Stimulated activated naive B cell treated with anti-CD40 and anti-IgM and Interleukin-4, amounts not matched to agents 10 μg/mL and 1 μg/mL and 100 μg/mL, for 72 hours (primary cell): Measurements from ENCODE around the gene STX1A.

ENCODE experiments used
- ATAC-seq, 2 donors: fragments of 150-1000 bp; cut with Tn5 transposase; replicated peaks; 2 replicates each; pipeline ENCODE4 v1.10.0; 2021; ENCODE audit warnings: moderate library complexity in 1 of 2
- DNase-seq: peaks from one replicate; pipeline ENCODE4 v3.0.0; 2021
- H3K27ac Mint-ChIP-seq: one replicate; pipeline ENCODE4 v1.8.0; 2022; ENCODE audit warnings: mild to moderate bottlenecking, mixed read lengths
- H3K27me3 Mint-ChIP-seq, 2 donors: one replicate each; pipeline ENCODE4 v1.8.0; 2022; ENCODE audit warnings: mixed read lengths in 2 of 2
- H3K36me3 Mint-ChIP-seq, 2 donors: one replicate each; pipeline ENCODE4 v1.8.0; 2022; ENCODE audit warnings: mixed read lengths in 2 of 2, mild to moderate bottlenecking in 1 of 2
- H3K4me1 Mint-ChIP-seq, 2 donors: one replicate each; pipeline ENCODE4 v1.8.0; 2022; ENCODE audit warnings: mixed read lengths in 2 of 2, mild to moderate bottlenecking in 1 of 2
- H3K4me3 Mint-ChIP-seq, 2 donors: one replicate each; pipeline ENCODE4 v1.8.0; 2022; ENCODE audit warnings: mild to moderate bottlenecking in 2 of 2, mixed read lengths in 2 of 2, moderate library complexity in 1 of 2
- H3K9me3 Mint-ChIP-seq, 2 donors: one replicate each; pipeline ENCODE4 v1.8.0; 2022; ENCODE audit warnings: mixed read lengths in 2 of 2, mild to moderate bottlenecking in 1 of 2

STX1A gene

GRCh38 chr7:73718905-73719805 lies at the start of gene STX1A:
STX1A (minus strand) TSS chr7:73719669; CDS start chr7:73719631, 38 bp downstream.
- peaks cover 40 to 48% of the 10 kb centered on the region in 2 donors for H3K27me3 Mint-ChIP-seq
- H3K36me3 Mint-ChIP-seq, result no peaks in the 10 kb centered on the region
- no peaks in the 10 kb centered on the region for H3K9me3 Mint-ChIP-seq
- DNase-seq (peak; percentile 58), ATAC-seq (peak; percentile 77 to 85)
- H3K4me3 Mint-ChIP-seq, result peak within 1 kb of the TSS; percentile 78 to 82
- peak within 1 kb of the TSS; percentile 69 for H3K27ac Mint-ChIP-seq
- H3K4me1 Mint-ChIP-seq, result peaks cover 22 to 35% of the 10 kb centered on the region in 2 donors

- Mint-ChIP-seq H3K27me3 (peaks cover 47 to 62% of the 10 kb centered on the region in 2 donors), H3K36me3 (peaks cover 0 to 6% of the 10 kb centered on the region in 2 donors), H3K4me3 (peak overlapping the region; percentile 30 to 34), H3K4me1 (peaks cover 12 to 33% of the 10 kb centered on the region in 2 donors), H3K27ac (no peak overlapping the region), H3K9me3 (no peaks in the 10 kb centered on the region)
- ATAC-seq (no peak), DNase-seq (no peak)
Measured at GRCh38 chr7:73768641-73769480, 49.4 kb upstream of the STX1A start.

- H3K27me3 Mint-ChIP-seq, result peaks cover 48 to 62% of the 10 kb centered on the region in 2 donors
- no peak for ATAC-seq
Measured at GRCh38 chr7:73766556-73767229, 47.2 kb upstream of the STX1A start.

GRCh38 chr7:73762659-73762999 lies 43.2 kb upstream of the STX1A start:
- no peak for DNase-seq
- no peak for ATAC-seq
- no peaks in the 10 kb centered on the region for H3K9me3 Mint-ChIP-seq

More at GRCh38 chr7:73766556-73767229, 47.2 kb upstream of the STX1A start:
- peaks cover 12 to 33% of the 10 kb centered on the region in 2 donors for H3K4me1 Mint-ChIP-seq
- H3K27ac Mint-ChIP-seq, result no peak overlapping the region
- no peak for DNase-seq
- no peaks in the 10 kb centered on the region for H3K9me3 Mint-ChIP-seq
- H3K4me3 Mint-ChIP-seq, result no peak overlapping the region
- peaks cover 0 to 6% of the 10 kb centered on the region in 2 donors for H3K36me3 Mint-ChIP-seq

GRCh38 chr7:73761854-73762658 lies 42.6 kb upstream of the STX1A start:
- H3K27ac Mint-ChIP-seq, result no peak overlapping the region
- DNase-seq (no peak), ATAC-seq (no peak)
- no peaks in the 10 kb centered on the region for H3K9me3 Mint-ChIP-seq
- H3K27me3 Mint-ChIP-seq, result peaks cover 15 to 34% of the 10 kb centered on the region in 2 donors
- H3K4me1 Mint-ChIP-seq, result no peaks in the 10 kb centered on the region
- H3K36me3 Mint-ChIP-seq, result peaks cover 0 to 3% of the 10 kb centered on the region in 2 donors
- no peak overlapping the region for H3K4me3 Mint-ChIP-seq

More at GRCh38 chr7:73762659-73762999, 43.2 kb upstream of the STX1A start:
- Mint-ChIP-seq H3K36me3 (peaks cover 0 to 5% of the 10 kb centered on the region in 2 donors), H3K27me3 (peaks cover 18 to 34% of the 10 kb centered on the region in 2 donors), H3K4me1 (no peaks in the 10 kb centered on the region), H3K4me3 (no peak overlapping the region), H3K27ac (no peak overlapping the region)

- Mint-ChIP-seq H3K9me3 (no peaks in the 10 kb centered on the region), H3K4me3 (no peak overlapping the region), H3K27ac (no peak overlapping the region), H3K36me3 (no peaks in the 10 kb centered on the region), H3K4me1 (no peaks in the 10 kb centered on the region), H3K27me3 (peaks cover 10 to 28% of the 10 kb centered on the region in 2 donors)
- DNase-seq, result no peak
- no peak for ATAC-seq
Measured at GRCh38 chr7:73758581-73759138, 39.2 kb upstream of the STX1A start.

GRCh38 chr7:73749931-73750776 lies 30.7 kb upstream of the STX1A start:
- Mint-ChIP-seq H3K4me3 (no peak overlapping the region), H3K27me3 (peaks cover 7 to 8% of the 10 kb centered on the region in 2 donors), H3K9me3 (no peaks in the 10 kb centered on the region), H3K27ac (no peak overlapping the region), H3K4me1 (no peaks in the 10 kb centered on the region), H3K36me3 (no peaks in the 10 kb centered on the region)
- ATAC-seq (no peak), DNase-seq (no peak)

- Mint-ChIP-seq H3K4me1 (peaks cover 5 to 18% of the 10 kb centered on the region in 2 donors), H3K4me3 (no peak overlapping the region), H3K27ac (no peak overlapping the region), H3K36me3 (no peaks in the 10 kb centered on the region), H3K9me3 (no peaks in the 10 kb centered on the region), H3K27me3 (peaks cover 8 to 33% of the 10 kb centered on the region in 2 donors)
- ATAC-seq, result no peak
- DNase-seq, result no peak
Measured at GRCh38 chr7:73746378-73746777, 26.9 kb upstream of the STX1A start.

GRCh38 chr7:73742753-73743641 lies 23.5 kb upstream of the STX1A start:
- Mint-ChIP-seq H3K36me3 (no peaks in the 10 kb centered on the region), H3K4me3 (no peak overlapping the region)

GRCh38 chr7:73742338-73742752 lies 22.9 kb upstream of the STX1A start:
- H3K27me3 Mint-ChIP-seq, result peaks cover 0 to 27% of the 10 kb centered on the region in 2 donors

More at GRCh38 chr7:73742753-73743641, 23.5 kb upstream of the STX1A start:
- Mint-ChIP-seq H3K27me3 (peaks cover 0 to 27% of the 10 kb centered on the region in 2 donors), H3K9me3 (no peaks in the 10 kb centered on the region), H3K27ac (no peak overlapping the region), H3K4me1 (peaks cover 7 to 27% of the 10 kb centered on the region in 2 donors)
- no peak for DNase-seq
- no peak for ATAC-seq

DNA sequence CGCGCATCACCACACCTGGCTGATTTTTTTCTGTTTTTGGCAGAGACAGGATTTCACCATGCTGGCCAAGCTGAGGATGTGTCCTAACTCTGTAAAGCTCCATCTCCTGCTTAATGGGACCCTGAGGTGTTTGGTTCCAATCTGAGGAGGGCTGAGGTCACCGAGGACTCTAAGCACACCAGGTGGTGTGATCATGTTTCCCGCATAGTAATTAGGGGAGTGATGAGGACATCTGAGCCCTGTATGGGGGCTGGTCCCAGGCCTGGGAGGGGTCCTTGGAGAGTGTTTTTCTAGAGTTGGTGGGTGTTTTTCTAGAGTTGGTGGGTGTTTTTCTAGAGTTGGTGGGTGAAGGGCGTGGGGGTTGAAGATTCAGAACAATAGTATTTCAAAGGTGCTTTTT lies 22.1 kb upstream of the STX1A start:
- no peak overlapping the region for H3K4me3 Mint-ChIP-seq
- H3K36me3 Mint-ChIP-seq, result peaks cover 2 to 5% of the 10 kb centered on the region in 2 donors
- no peaks in the 10 kb centered on the region for H3K9me3 Mint-ChIP-seq
- peaks cover 14 to 40% of the 10 kb centered on the region in 2 donors for H3K4me1 Mint-ChIP-seq
- no peak for ATAC-seq
- H3K27ac Mint-ChIP-seq, result no peak overlapping the region
- H3K27me3 Mint-ChIP-seq, result peaks cover 0 to 27% of the 10 kb centered on the region in 2 donors
- no peak for DNase-seq

More at GRCh38 chr7:73742338-73742752, 22.9 kb upstream of the STX1A start:
- Mint-ChIP-seq H3K27ac (no peak overlapping the region), H3K9me3 (no peaks in the 10 kb centered on the region), H3K4me1 (peaks cover 14 to 34% of the 10 kb centered on the region in 2 donors), H3K4me3 (no peak overlapping the region), H3K36me3 (no peaks in the 10 kb centered on the region)
- ATAC-seq (no peak), DNase-seq (no peak)
